HCT116 (cell line): ENCODE data around the gene BCHE. TPM values are rescaled to one million over a fixed set of nuclear protein-coding genes. Genes with fewer than 3 reads are reported as not detected.

ENCODE experiments used
- ATAC-seq: fragments of 200-7000 bp; cut with Tn5 transposase; 2 replicates; pipeline ENCODE4 v1.9.1; 2020; ENCODE audit warnings: mild to moderate bottlenecking, moderate library complexity
- BruUV-seq: library from RNA; stranded (reverse); fragments of 400-500 nt; replicated peaks from 2 replicates; lab custom pipeline; 2021; lab: Mats Ljungman, UMichigan
- CTCF ChIA-PET: fragments of 300-600 bp; sonication (Branson Sonifier 250); formaldehyde crosslinking; loops from one replicate; lab custom pipeline; 2021; ENCODE audit warnings: antibody characterized with exemption; lab: Charles Lee
- POLR2A ChIA-PET: fragments of 300-600, 350-600 bp; sonication (Branson Sonifier 250); formaldehyde crosslinking; loops from one replicate; lab custom pipeline; 2021; ENCODE audit warnings: antibody characterized with exemption; lab: Charles Lee
- RAD21 ChIA-PET, 2 experiments: fragments of 300-600 bp; sonication (Branson Sonifier 250); formaldehyde crosslinking; loops; one replicate each; lab custom pipeline; 2023; ENCODE audit warnings: low total read pairs in 2 of 2; ENCODE audit not compliant: uncharacterized antibody in 2 of 2, unreplicated experiment in 2 of 2, low non-redundant PET in 1 of 2; lab: Charles Lee
- DNase-seq: peaks from one replicate; pipeline ENCODE4 v3.0.0-alpha.2; 2010; ENCODE audit warnings: low read depth, low spot score
- H2AFZ ChIP-seq: fragments of 200-600 bp; shearing (Covaris generic), sonication (generic); 2 replicates; pipeline ENCODE4 v1.6.1; 2017; ENCODE audit warnings: low read depth, mixed run types, mixed read lengths, antibody characterized with exemption, low read length; ENCODE audit not compliant: poor library complexity, severe bottlenecking
- H3K27ac ChIP-seq: 2 replicates; pipeline ENCODE4 v1.5.1; 2012; ENCODE audit warnings: low read depth, low read length
- H3K27me3 ChIP-seq: fragments of 200-600 bp; sonication (generic); 2 replicates; pipeline ENCODE4 v1.6.1; 2016; ENCODE audit warnings: mixed run types, low read length, mixed read lengths; ENCODE audit not compliant: insufficient read depth
- H3K36me3 ChIP-seq, 2 experiments: fragments of 200-500 bp in 1 of 2; fragments of 200-600 bp in 1 of 2; sonication (Bioruptor generic) in 1 of 2; sonication (generic) in 1 of 2; 2 replicates each; pipeline versions ENCODE4 v1.5.1 to v1.6.1; 2014 to 2016; ENCODE audit warnings: low read length in 2 of 2, inconsistent platforms in 1 of 2, mixed read lengths in 1 of 2, mixed run types in 1 of 2; ENCODE audit not compliant: insufficient read depth in 2 of 2, control insufficient read depth in 1 of 2
- H3K4me1 ChIP-seq, 2 experiments: fragments of 200-600 bp in 1 of 2; sonication (generic) in 1 of 2; 2 replicates each; pipeline versions ENCODE4 v1.5.1 to v1.6.1; 2012 to 2017; ENCODE audit warnings: low read length in 2 of 2, inconsistent platforms in 1 of 2, mild to moderate bottlenecking in 1 of 2, mixed read lengths in 1 of 2, mixed run types in 1 of 2, moderate library complexity in 1 of 2; ENCODE audit not compliant: insufficient read depth in 2 of 2, control insufficient read depth in 1 of 2
- H3K4me2 ChIP-seq: fragments of 200-600 bp; sonication (generic); 2 replicates; pipeline ENCODE4 v1.6.1; 2017; ENCODE audit warnings: mixed run types, low read length, mixed read lengths
- H3K4me3 ChIP-seq, 2 experiments: fragments of 200-600 bp in 1 of 2; sonication (generic) in 1 of 2; replicated peaks in 1 of 2; 2 replicates each; pipeline ENCODE4 v1.5.1; 2011 to 2016; ENCODE audit warnings: low read length in 2 of 2, control low read depth in 1 of 2, low read depth in 1 of 2, mild to moderate bottlenecking in 1 of 2, mixed read lengths in 1 of 2, mixed run types in 1 of 2
- H3K79me2 ChIP-seq: fragments of 200-600 bp; sonication (generic); 2 replicates; pipeline ENCODE4 v1.6.1; 2017; ENCODE audit warnings: mild to moderate bottlenecking, mixed run types, low read length, moderate library complexity, mixed read lengths; ENCODE audit not compliant: insufficient read depth
- H3K9ac ChIP-seq: fragments of 200-600 bp; sonication (generic); 2 replicates; pipeline ENCODE4 v1.6.1; 2016; ENCODE audit warnings: low read length, mixed read lengths
- H3K9me2 ChIP-seq: fragments of 200-600 bp; sonication (generic), shearing (Covaris generic); 2 replicates; pipeline ENCODE4 v1.6.1; 2017; ENCODE audit warnings: mixed run types, mild to moderate bottlenecking, moderate library complexity; ENCODE audit not compliant: insufficient read depth
- H3K9me3 ChIP-seq, 2 experiments: fragments of 200-500 bp in 1 of 2; fragments of 200-600 bp in 1 of 2; sonication (Bioruptor generic) in 1 of 2; sonication (generic) in 1 of 2; 2 replicates each; pipeline ENCODE4 v1.6.1; 2014 to 2017; ENCODE audit warnings: low read length in 2 of 2, mixed read lengths in 2 of 2, inconsistent platforms in 1 of 2, low read depth in 1 of 2, mild to moderate bottlenecking in 1 of 2, mixed run types in 1 of 2, moderate library complexity in 1 of 2; ENCODE audit not compliant: control insufficient read depth in 1 of 2, insufficient read depth in 1 of 2
- H4K20me1 ChIP-seq: fragments of 200-600 bp; sonication (generic), shearing (Covaris generic); 2 replicates; pipeline ENCODE4 v1.6.1; 2017; ENCODE audit warnings: mixed run types, mild to moderate bottlenecking, moderate library complexity; ENCODE audit not compliant: insufficient read depth
- CTCF ChIP-seq, 3 experiments: fragments of 200-600 bp in 1 of 3; sonication (generic) in 1 of 3; IDR thresholded peaks in 2 of 3; conservative IDR thresholded peaks in 1 of 3; 2 replicates each; pipeline ENCODE4 v1.5.1; 2012 to 2017; ENCODE audit warnings: low read depth in 2 of 3, low read length in 2 of 3, antibody characterized with exemption in 1 of 3, borderline replicate concordance in 1 of 3, control low read depth in 1 of 3, mild to moderate bottlenecking in 1 of 3, mixed read lengths in 1 of 3, mixed run types in 1 of 3, moderate library complexity in 1 of 3; ENCODE audit not compliant: insufficient read depth in 1 of 3
- EZH2 ChIP-seq: fragments of 200-600 bp; sonication (generic); IDR thresholded peaks from 2 replicates; pipeline ENCODE4 v1.6.1; 2017; ENCODE audit warnings: antibody characterized with exemption, mixed run types
- FOSL1 ChIP-seq: IDR thresholded peaks from 2 replicates; pipeline ENCODE4 v1.6.1; 2012; ENCODE audit warnings: low read depth
- POLR2AphosphoS5 ChIP-seq: IDR thresholded peaks from 2 replicates; pipeline ENCODE4 v1.6.1; 2011; ENCODE audit warnings: mild to moderate bottlenecking, low read depth, low read length, moderate library complexity
- ZBTB33 ChIP-seq: IDR thresholded peaks from 2 replicates; pipeline ENCODE4 v1.6.1; 2011; ENCODE audit warnings: mild to moderate bottlenecking, low read length, moderate library complexity; ENCODE audit not compliant: insufficient replicate concordance; ENCODE audit errors: extremely low read depth
- intact Hi-C: fragments of 100-400 bp; cut with micrococcal nuclease; formaldehyde crosslinking; loops from 2 replicates; pipeline ENCODE4 v1.10.0; 2022
- total RNA-seq: library from RNA; stranded (reverse); gene quantifications from one replicate; pipeline ENCODE4 v1.2.1, GENCODE V29; 2021; ENCODE audit not compliant: unreplicated experiment

Gene BCHE
- total RNA-seq, 1 experiment from 2014 or later = not detected

- TF ChIP-seq CTCF (IDR thresholded peaks at IDR 0.05 in 2 of 3, conservative IDR thresholded peaks at IDR 0.05 in 1 of 3; ENCODE audit: borderline replicate concordance in 1 of 3, insufficient read depth in 1 of 3, low read depth in 2 of 3, low read length in 2 of 3) = no peak
- no peak for TF ChIP-seq FOSL1
- no peak for TF ChIP-seq EZH2
- TF ChIP-seq, all 23 proteins: peak for 0
These were observed 51.2 kb downstream of the BCHE start (continued) for GRCh38 chr3:165786013-165786412.

- RAD21 ChIA-PET = no interaction called here
- no peaks in the 10 kb centered on the region for H3K4me1 ChIP-seq
- no peaks in the 10 kb centered on the region for H3K9me3 ChIP-seq
- intact Hi-C loops = no loop called here
- ATAC-seq = no peak
- H3K27me3 ChIP-seq = no peaks in the 10 kb centered on the region
- no peak overlapping the region for H3K9ac ChIP-seq
- TF ChIP-seq ZBTB33 (no peak), POLR2AphosphoS5 (no peak), FOSL1 (no peak)
- TF ChIP-seq, all 23 proteins: peak for 0
- BruUV-seq = no TSS peak
- Histone ChIP-seq H3K27ac (no peak overlapping the region), H3K4me2 (no peak overlapping the region), H3K79me2 (no peaks in the 10 kb centered on the region), H4K20me1 (no peaks in the 10 kb centered on the region), H3K9me2 (no peaks in the 10 kb centered on the region), H2AFZ (no peak overlapping the region), H3K4me3 (no peak overlapping the region), H3K36me3 (no peaks in the 10 kb centered on the region)
- ChIA-PET POLR2A (no interaction called here), CTCF (no interaction called here)
- DNase-seq = no peak
These were observed 52.9 kb downstream of the BCHE start for GRCh38 chr3:165784337-165784736.
